ENCODE measurements around the gene DUS2.
A peak's percentile ranks its signal among the peaks of the same experiment; 100 is the strongest.
"Not testable (repeated sequence)": the region's sequence is repeated elsewhere in the genome, so short reads cannot be mapped to it uniquely, and the experiment has no call there.

DUS2 gene

DNA sequence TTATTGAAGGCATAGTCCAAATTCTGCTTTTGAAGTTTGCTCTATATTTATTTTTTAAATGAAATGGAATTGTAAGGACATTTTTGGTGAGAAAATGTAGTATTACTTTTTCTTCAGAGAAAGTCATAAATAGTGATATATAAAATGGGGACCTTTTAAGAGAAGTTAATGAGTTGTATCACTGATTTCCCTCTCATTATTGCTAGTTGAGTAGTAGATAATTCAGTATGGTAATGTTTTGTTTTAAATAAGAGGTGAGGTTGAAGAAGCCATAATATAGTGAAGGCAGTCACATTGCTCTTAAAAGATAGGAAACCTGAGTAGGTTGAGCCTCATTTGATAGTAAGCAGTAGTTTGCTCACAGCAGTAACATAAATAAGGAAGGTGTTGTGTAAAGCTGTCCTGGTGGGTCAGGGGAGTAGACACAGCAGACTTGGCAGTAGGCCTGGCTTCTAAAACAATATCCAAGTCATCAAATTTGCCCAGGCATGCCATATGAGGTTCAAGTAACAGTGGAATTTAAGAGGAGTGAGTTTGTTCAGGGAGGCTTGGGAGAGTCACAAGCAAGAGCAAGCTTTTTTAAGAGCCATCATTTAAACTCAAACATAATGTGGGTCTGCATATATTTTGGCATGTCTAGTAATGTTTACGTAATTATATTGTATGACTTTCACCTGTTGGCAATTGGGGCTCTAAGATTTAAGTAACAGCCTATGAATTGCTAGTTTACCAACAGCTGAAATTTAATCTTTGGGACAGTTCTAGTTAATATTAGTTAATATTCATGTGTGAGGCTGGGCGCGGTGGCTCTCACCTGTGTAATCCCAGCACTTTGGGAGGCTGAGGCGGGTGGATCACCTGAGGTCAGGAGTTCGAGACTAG, 68.5 kb downstream of the DUS2 start:
- no peak for DNase-seq (ENCODE audit: low spot score)

DNA sequence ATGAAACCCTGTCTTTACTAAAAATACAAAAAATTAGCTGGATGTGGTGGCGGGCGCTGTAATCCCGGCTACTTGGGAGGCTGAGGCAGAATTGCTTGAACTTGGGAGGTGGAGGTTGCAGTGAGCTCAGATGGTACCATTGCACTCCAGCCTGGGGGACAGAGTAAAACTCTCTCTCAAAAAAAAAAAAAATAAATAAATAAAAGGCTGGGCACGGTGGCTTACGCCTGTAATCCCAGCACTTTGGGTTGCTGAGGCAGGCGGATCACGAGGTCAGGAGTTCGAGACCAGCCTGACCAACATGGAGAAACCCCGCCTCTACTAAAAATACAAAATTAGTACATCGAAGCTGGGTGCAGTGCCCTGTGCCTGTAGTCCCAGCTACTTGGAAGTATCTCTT, 69.2 kb downstream of the DUS2 start:
- not testable (repeated sequence) for DNase-seq (ENCODE audit: low spot score)

DNA sequence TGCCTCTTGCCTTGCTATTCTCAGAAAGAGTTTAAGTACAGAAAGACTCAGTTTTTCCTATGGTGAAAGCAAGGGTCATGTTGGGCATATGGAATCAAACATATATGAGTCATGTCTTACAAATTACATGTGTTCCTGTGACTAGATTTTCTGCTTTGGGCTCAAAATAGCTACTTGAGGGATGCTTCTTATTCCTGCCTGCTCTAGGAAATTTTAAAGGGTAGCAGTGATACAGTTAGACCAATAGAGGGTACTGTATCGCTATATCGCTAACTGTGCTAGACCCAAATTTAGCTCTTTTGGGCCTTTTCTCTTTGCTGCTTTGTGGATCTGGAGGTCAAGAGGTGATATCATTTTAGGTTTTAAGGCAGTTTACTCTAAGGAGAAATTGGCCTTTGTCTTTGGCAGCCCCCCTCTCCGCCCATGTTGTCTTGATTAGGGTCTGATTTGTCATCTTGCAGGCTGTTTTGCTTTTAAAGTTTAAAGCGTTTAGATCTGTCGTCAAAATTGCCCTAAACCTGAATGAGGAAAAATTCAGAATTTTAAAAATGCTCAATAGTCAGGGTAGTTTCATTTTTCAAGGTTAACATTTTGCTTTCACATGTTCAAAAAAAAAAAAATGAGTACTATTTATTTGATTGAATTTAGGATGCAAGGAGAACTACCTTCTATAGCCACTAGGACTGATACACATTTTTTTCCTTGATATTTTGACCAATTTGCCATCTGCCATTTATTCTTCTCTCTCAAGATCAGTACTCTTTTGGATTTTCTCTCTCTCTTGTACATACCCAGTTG, 70.9 kb downstream of the DUS2 start:
- DNase-seq (ENCODE audit: low spot score): no peak

DNA sequence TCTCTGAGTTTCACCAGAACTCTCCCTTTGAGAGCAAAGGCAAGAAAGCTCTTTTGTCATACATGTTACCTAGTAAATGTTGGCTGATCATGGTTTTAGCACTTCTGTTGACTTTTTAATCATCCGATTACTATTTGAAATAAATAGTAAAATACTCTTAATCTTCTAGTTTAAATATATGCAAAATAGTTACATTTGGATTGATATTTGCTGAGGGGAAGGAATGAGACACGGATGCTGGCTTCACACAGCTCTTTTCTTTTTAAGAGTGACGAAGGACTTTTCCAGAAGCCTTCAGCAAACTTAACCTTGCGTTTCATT, 71.5 kb downstream of the DUS2 start:
- no peak for DNase-seq (ENCODE audit: low spot score)

DNA sequence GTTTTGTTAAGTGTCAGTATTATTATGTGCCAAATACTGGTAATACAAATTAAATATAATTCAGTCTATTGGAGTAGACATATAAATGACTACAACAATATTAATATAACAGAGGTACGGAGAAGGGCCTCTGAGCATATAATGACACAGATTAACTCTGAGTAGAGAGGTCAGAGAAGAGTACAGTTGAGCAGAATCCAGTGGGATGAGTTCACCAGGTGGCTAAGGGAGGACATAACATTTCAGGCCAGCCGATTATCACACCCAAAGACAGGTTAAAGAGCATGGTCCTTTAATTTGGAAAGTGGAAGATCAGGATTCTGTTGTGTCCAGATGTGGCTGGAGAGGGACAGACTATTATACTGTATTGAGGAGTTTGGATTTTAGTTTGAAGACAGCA, 73.4 kb downstream of the DUS2 start:
- DNase-seq (ENCODE audit: low spot score): no peak

DNA sequence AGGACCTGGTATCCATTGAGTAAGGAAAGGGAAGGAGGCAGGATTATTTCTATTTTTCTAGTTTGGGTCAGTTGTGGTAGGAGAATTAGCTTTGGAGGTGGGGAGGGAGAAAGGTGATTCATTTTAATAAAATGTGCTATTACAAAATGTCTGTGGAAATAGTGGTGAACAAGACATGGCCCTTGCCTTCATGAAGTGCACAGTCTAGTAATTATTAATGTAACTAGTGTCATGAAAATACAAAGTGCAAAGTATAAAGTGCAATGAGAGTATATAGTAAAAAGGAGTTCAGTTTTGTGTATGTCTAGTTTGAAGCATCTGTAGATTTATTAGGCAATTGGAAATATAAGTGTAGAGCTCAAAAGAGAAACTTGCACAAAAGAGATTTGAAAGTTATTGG, 74.0 kb downstream of the DUS2 start:
- no peak for DNase-seq (ENCODE audit: low spot score)

DNA sequence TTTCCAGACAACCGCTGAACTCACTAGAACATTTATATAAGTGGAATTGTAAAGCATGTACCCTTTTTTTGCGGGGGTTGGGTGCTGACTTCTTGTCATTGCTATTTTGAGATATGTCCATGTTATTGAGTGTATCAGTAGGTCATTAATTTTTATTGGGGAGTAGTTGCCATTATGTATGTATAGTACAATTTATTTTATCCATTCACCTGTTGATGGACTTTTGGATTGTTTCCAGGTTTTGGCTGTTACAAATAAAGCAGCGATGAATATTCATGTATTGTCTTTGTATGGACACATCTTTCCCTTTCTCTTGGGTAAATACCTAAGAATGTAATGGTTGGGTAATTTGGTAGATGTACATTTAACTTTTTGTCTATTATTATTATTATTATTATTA, 74.8 kb downstream of the DUS2 start:
- no peak for DNase-seq (ENCODE audit: low spot score)

DNA sequence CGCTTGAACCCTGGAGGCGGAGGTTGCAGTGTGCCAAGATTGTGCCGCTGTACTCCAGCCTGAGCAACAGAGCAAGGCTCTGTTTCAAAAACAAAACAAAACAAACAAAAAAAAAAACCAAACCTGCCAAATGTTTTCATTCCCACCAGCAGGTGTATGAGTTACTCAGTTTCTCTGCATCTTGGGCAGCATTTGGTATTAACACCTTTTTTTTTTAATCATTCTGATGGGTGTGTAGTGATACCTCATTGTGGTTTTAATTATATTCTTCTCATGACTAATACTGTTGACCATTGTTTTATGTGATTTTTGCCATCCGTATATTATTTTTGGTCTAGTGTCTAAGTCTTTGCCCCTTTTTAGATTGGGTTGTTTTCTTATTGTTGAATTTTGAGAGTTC, 77.4 kb downstream of the DUS2 start:
- DNase-seq (ENCODE audit: low spot score): no peak

DNA sequence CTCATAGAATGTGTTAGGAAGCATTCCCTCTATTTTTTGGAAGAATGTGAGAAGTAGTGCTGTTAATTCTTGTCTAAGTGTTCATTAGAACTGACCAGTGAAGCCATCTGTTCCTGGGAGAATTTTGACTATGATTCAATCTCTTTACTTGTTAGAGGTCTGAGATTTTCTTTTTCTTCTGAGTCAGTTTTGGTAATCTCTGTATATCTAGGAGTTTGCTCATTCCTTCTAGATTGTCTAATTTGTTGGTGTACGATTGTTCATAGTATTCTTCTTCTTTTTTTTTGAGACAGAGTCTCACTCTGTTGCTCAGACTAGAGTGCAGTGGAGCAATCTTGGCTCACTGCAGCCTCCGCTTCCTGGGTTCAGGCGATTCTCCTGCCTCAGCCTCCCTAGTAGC, 82.5 kb downstream of the DUS2 start:
- no peak for DNase-seq (ENCODE audit: low spot score)

DNA sequence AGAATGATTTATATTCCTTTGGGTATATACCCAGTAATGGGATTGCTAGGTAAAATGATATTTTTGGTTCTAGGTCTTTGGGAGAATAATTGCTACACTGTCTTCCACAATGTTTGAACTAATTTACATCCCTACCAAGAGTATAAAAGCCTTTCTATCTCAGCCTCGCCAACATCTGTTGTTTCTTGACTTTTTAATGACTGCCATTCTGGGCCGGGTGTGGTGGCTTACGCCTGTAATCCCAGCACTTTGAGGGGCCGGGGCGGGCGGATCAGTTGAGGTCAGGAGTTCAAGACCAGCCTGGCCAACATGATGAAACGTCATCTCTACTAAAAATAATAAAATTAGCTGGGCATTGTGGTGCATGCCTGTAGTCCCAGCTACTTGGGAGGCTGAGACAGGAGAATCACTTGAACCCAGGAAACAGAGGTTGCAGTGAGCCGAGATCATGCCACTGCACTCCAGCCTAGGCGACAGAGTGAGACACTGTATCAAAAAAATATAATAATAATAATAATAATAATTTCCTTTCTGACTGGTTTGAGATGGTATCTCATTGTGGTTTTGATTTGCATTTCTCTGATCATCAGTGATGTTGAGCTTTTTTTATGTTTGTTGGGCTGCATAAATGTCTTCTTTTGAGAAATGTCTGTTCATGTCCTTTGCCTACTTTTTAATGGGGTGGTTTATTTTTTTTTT, 84.3 kb downstream of the DUS2 start:
- DNase-seq (ENCODE audit: low spot score): not testable (repeated sequence)

DNA sequence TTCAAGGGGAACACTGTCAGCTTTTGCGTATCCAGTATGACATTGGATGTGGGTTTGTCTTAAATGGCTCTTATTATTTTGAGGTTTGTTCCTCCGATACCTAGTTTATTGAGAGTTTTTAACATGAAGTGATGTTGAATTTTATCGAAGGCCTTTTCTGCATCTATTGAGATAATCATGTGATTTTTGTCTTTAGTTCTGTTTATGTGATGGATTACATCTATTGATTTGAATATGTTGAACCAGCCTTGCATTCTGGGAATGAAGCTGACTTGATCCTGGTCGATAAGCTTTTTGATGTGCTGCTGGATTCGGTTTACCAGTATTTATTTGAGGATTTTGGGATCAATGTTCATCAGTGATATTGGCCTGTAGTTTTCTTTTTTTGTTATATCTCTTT, 86.1 kb downstream of the DUS2 start:
- DNase-seq (ENCODE audit: low spot score): not testable (repeated sequence)

DNA sequence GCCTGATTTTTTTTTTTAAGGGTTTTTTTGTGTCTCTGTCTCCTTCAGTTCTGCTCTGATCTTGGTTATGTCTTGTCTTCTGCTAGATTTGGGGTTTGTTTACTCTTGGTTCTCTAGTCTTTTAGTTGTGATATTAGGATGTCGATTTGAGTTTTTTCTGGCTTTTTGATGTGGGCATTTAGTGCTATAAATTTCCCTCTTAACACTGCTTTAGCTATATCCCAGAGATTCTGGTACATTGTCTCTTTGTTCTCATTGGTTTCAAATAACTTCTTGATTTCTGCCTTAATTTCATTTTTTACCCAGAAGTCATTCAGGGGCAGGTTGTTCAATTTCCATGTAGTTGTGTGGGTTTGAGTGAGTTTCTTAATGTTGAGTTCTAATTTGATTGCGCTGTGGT, 87.5 kb downstream of the DUS2 start:
- not testable (repeated sequence) for DNase-seq (ENCODE audit: low spot score)

DNA sequence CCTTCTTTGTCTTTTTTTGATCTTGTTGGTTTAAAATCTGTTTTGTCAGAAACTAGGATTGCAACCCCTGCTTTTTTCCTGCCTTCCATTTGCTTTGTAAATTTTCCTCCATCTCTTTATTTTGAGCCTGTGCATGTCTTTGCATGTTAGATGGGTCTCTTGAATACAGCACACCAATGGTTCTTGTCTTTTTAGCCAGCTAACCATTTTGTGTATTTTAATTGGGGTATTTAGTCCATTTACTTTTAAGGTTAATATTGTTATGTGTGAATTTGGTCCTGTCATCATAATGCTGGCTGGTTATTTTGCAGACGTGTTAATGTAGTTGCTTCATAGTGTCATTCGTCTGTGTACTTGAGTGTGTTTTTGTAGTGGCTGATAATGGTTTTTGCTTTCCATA, 88.3 kb downstream of the DUS2 start:
- no peak for DNase-seq (ENCODE audit: low spot score)

DNA sequence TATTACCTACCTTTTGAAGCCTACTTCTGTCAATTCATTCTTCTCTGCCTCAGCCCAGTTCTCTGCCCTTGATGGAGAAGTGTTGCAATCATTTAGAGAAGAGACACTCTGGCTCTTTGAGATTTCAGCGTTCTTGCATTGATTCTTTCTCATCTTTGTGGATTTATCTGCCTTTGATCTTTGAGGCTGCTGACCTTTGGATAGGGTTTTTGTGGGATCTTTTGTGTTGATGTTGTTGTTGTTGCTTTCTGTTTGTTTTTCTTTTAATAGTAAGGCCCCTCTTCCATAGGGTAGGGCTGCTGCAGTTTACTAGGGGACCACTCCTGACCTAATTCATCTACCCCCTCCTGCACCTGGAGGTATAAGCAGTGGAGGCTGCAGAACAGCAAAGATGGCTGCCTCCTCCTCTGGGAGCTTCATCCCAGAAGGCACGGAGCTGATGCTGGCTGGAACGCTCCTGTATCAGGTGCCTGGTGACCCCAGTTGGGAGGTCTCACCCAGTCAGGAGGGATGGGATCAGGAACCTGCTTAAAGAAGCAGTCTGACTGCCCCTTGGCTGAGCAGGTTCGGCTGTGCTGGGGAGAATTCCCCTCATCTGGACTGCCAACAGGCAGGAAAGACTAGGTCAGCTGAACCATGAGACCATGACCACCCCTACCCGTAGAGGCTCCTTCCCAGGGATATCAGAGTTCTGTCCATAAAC, 90.1 kb downstream of the DUS2 start:
- DNase-seq (ENCODE audit: low spot score): no peak

DNA sequence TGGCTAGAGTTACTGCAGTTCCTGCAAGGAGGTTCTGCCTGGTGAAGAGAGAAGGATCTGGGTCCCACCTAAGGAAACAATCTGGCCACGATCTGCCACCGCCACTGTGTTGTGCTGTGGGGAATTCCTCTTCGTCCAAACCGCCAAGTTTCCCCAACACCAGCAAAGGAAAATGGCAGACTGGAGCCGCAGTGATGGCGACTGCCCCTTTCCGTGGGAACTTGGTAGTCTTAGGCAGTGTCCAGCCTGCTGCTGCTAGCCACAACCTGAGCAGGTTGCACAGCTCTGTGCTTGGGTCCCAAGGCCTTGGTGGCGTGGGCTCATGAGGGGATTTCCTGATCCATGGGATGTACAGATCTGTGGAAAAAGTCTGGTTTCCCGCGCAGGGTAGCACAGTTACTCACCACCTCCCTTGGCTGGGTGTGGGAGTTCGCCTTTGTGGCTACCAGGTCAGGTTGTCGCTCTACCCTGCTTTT, 90.7 kb downstream of the DUS2 start:
- DNase-seq (ENCODE audit: low spot score): no peak

DNA sequence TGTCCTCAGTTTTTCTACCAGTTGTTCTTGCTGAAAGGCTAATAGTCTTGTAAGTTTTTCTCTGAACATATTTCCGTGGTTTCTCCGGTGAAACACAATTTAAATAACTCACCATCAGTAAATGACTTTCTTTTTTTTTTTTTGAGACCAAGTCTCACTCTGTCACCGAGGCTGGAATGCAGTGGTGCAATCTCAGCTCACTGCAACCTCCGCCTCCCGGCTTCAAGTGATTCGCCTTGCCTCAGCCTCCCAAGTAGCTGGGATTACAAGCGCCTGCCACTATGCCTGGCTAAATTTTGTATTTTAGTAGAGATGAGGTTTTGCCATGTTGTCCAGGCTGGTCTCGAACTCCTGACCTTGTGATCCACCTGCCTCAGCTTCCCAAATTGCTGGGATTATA, 91.9 kb downstream of the DUS2 start:
- DNase-seq (ENCODE audit: low spot score): not testable (repeated sequence)

DNA sequence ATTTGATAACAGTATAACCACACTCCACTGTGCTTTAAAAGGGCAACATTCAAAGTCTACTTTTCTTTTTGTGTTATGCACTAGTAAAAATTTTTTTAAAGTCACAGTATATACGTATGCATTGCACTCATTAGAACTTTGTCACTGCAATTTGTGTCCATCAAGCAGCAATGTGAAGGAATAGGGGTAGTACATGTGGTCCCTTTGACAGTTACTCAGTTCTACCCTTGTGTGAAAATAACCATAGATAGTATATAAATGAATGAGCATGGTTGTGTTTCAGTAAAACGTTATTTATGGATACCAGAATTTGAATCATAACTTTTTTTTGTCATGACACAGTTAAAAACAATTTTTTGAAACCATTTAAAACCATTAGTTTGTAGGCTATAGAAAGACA, 92.8 kb downstream of the DUS2 start:
- DNase-seq (ENCODE audit: low spot score): no peak

DNA sequence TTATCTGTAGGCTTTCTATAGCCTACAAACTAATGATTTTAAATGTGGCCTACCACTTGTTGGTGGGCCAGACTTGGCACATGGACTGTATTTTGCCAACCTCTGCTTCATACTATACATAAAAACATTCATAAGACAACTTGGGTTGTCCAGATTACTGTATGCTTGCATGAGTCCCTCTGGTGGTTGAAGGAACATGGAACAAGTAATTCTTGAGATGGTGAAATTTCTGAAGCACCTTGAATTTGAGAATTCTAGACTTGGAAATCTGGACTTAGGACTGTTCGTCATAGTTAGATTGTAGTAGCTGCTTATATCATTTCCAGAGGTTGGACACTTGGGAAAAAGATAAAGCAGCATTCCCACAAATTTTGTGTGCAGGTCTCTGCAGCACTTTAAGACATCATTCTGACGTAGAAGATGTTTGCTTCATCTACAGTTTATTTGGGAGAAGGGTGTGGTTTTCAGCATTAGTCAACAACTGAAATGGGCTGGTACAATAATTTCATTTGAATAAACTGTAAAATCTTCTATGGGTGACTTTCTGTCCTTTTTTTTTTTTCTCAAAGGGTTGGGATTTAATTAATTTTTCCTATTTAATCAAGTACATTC, 93.3 kb downstream of the DUS2 start:
- peak; percentile 38 for DNase-seq (ENCODE audit: low spot score)

DNA sequence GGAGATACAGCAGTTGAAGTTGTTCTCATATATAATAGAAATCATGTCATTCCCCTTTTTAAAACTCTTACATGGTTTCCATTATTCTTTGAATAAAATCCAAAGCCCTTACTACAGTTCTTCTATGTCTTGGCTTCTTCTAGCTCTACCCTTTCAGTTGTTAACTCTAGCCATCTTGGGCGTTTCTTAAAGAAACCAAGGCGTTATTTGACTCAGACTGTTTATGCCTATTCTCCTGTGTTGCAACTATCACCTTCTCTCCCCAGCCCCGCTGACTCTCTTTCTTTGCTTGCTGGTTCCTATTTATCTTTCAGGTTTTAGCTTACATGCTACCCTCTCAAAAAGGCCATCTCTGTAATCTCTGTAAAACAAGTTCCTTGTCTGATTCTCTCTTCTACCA, 94.8 kb downstream of the DUS2 start:
- no peak for DNase-seq (ENCODE audit: low spot score)

DNA sequence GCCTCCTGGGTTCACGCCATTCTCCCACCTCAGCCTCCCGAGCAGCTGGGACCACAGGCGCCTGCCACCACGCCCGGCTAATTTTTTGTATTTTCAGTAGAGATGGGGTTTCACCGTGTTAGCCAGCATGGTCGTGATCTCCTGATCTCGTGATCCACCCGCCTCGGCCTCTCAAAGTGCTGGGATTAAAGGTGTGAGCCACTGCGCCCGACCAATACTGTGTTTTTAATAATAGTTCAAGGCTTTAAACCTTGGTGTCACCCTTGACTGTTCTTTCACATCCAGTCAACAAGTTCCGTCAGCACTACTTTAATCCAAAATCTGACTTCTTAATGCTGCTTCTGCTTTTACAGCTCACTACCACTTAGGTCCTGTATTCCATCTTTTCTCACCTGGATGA, 95.9 kb downstream of the DUS2 start:
- not testable (repeated sequence) for DNase-seq (ENCODE audit: low spot score)

DNA sequence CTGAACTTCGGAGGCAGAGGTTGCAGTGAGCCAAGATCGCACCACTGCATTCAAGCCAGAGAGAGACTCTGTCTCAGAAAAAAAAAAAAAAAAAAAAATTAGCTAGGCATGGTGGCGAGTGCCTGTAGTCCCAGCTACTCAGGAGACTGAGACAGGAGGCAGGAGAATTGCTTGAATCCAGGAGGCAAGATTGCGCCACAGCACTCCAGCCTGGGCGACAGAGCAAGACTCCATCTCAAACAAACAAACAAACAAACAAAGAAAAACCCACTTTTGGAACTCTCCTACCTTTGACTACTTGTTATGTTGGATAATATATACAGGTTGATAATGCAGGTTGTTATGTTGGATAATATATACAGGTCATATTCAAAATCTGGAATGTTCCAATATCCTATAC, 97.4 kb downstream of the DUS2 start:
- DNase-seq (ENCODE audit: low spot score): not testable (repeated sequence)

DNA sequence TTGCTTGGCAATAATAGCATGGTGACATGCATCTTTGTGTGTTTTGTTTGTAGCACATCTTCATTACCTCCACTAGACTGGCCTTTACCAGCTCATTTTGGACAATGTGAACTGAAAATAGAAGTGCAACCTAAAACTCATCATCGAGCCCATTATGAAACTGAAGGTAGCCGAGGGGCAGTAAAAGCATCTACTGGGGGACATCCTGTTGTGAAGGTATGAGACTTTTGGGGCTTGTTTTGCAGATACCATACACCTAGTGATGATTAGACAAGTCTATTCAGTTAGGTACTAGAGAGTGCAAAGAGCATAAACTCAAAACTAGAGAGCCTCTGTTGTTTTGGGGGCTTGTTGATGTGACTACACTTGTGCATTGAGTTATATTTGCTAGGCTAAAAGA, 103.3 kb downstream of the DUS2 start:
- no peak for DNase-seq (ENCODE audit: low spot score)
